Measurements from ENCODE around the gene MKX. TPM values are rescaled to one million over a fixed set of nuclear protein-coding genes. Genes with fewer than 3 reads are reported as not detected.
A peak's percentile ranks its signal among the peaks of the same experiment; 100 is the strongest.

Gene MKX
- total RNA-seq, 3 donors from 2014 or later: 1.4 to 2.3 (median 1.8) TPM

- intact Hi-C loops (cut with DNase I; ENCODE audit: low total_unique reads): no loop called here
- Histone ChIP-seq H3K4me1 (no peaks in the 10 kb centered on the region), H3K9me3 (no peaks in the 10 kb centered on the region), H3K4me3 (no peak overlapping the region), H3K27me3 (no peaks in the 10 kb centered on the region), H3K27ac (no peak overlapping the region), H3K36me3 (no peaks in the 10 kb centered on the region)
- no peak for TF ChIP-seq POLR2AphosphoS5 (IDR thresholded peaks at IDR 0.05)
- no peak for TF ChIP-seq POLR2A (IDR thresholded peaks at IDR 0.05)
- no peak for TF ChIP-seq CTCF (IDR thresholded peaks at IDR 0.05)
- no peak for DNase-seq (ENCODE audit: low spot score in 2 of 2)
Observed at GRCh38 chr10:27759483-27760272, 14.1 kb upstream of the MKX start.

GRCh38 chr10:27752673-27753237 lies 7.1 kb upstream of the MKX start:
- no peaks in the 10 kb centered on the region for H3K36me3 ChIP-seq
- intact Hi-C loops (cut with DNase I; ENCODE audit: low total_unique reads): loop anchor here (5.0 kb wide), 1 partner anchor 180 kb away; no protein-coding TSS in a partner anchor
- no peak for TF ChIP-seq POLR2A (IDR thresholded peaks at IDR 0.05)
- no peak for TF ChIP-seq CTCF (IDR thresholded peaks at IDR 0.05)
- no peak for TF ChIP-seq POLR2AphosphoS5 (IDR thresholded peaks at IDR 0.05)
- no peaks in the 10 kb centered on the region for H3K9me3 ChIP-seq
- no peak overlapping the region for H3K27ac ChIP-seq
- DNase-seq (ENCODE audit: low spot score in 2 of 2): no peak
- H3K4me1 ChIP-seq: no peaks in the 10 kb centered on the region
- no peak overlapping the region for H3K4me3 ChIP-seq
- peaks cover 0 to 7% of the 10 kb centered on the region in 2 donors for H3K27me3 ChIP-seq

GRCh38 chr10:27748601-27749000 lies 3.0 kb upstream of the MKX start:
- TF ChIP-seq POLR2A (IDR thresholded peaks at IDR 0.05): no peak
- TF ChIP-seq CTCF (IDR thresholded peaks at IDR 0.05): no peak
- TF ChIP-seq POLR2AphosphoS5 (IDR thresholded peaks at IDR 0.05): no peak
- DNase-seq (ENCODE audit: low spot score in 2 of 2): no peak
- Histone ChIP-seq H3K4me3 (no peak overlapping the region), H3K27me3 (peaks cover 0 to 45% of the 10 kb centered on the region in 2 donors), H3K36me3 (no peaks in the 10 kb centered on the region), H3K4me1 (peaks cover 12 to 23% of the 10 kb centered on the region in 2 donors), H3K9me3 (no peaks in the 10 kb centered on the region), H3K27ac (no peak overlapping the region)
- intact Hi-C loops (cut with DNase I; ENCODE audit: low total_unique reads): no loop called here

GRCh38 chr10:27747096-27747451 lies 1.5 kb upstream of the MKX start:
- Histone ChIP-seq H3K9me3 (no peaks in the 10 kb centered on the region), H3K27ac (no peak overlapping the region), H3K4me3 (no peak overlapping the region), H3K36me3 (no peaks in the 10 kb centered on the region), H3K4me1 (peaks cover 17 to 23% of the 10 kb centered on the region in 2 donors), H3K27me3 (peaks cover 0 to 59% of the 10 kb centered on the region in 2 donors)
- DNase-seq (ENCODE audit: low spot score in 2 of 2): no peak
- intact Hi-C loops (cut with DNase I; ENCODE audit: low total_unique reads): no loop called here
- TF ChIP-seq CTCF (IDR thresholded peaks at IDR 0.05): no peak
- TF ChIP-seq POLR2A (IDR thresholded peaks at IDR 0.05): no peak
- TF ChIP-seq POLR2AphosphoS5 (IDR thresholded peaks at IDR 0.05): no peak

- Histone ChIP-seq H3K9me3 (no peaks in the 10 kb centered on the region), H3K36me3 (no peaks in the 10 kb centered on the region), H3K4me3 (peak overlapping the region; percentile 58 to 85 (median 59)), H3K27me3 (peaks cover 0 to 63% of the 10 kb centered on the region in 2 donors), H3K27ac (no peak overlapping the region), H3K4me1 (peaks cover 17 to 23% of the 10 kb centered on the region in 2 donors)
- intact Hi-C loops (cut with DNase I; ENCODE audit: low total_unique reads): no loop called here
- TF ChIP-seq POLR2A (IDR thresholded peaks at IDR 0.05) (no peak), CTCF (IDR thresholded peaks at IDR 0.05) (no peak), POLR2AphosphoS5 (IDR thresholded peaks at IDR 0.05) (no peak)
- no peak for DNase-seq (ENCODE audit: low spot score in 2 of 2)
Observed at GRCh38 chr10:27746397-27747095, 927 bp upstream of the MKX start.

All from breast epithelium (tissue), 4 donors.